Stimulated activated CD4-positive, alpha-beta T cell treated with anti-CD3 and anti-CD28 coated beads, Interleukin-1b, Interleukin-23, amount 100 ng/mL, for 4 hours (primary cell): ENCODE data around the gene KCNQ1.

Source experiments
- DNase-seq, 2 donors: peaks; one replicate each; pipeline ENCODE4 v3.0.0-alpha.2; 2020; ENCODE audit warnings: low read depth in 2 of 2

Gene KCNQ1

DNA sequence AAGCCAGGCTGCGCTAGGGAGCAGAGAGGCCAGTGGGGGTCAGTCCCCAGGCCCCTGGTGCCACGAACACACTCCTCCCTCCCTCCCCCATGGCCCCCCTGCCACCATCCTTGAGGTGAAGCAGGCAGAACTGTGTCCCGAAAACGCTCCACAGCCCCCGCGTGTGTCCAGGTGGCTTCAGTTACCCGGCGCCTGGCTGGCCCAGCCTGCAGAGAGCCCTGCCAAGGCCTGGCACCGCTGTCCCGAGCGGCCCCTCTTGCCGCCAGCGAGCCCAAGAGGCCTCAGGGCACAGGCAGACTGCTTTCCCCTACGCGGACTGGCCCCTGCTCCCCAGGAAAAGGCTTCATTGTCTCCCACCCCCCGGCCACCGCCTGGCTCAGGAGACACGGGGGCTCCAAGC, 413.1 kb downstream of the KCNQ1 start:
- DNase-seq = no peak

- DNase-seq = no peak
These were observed 414.3 kb downstream of the KCNQ1 start for GRCh38 chr11:2858995-2859698.

DNA sequence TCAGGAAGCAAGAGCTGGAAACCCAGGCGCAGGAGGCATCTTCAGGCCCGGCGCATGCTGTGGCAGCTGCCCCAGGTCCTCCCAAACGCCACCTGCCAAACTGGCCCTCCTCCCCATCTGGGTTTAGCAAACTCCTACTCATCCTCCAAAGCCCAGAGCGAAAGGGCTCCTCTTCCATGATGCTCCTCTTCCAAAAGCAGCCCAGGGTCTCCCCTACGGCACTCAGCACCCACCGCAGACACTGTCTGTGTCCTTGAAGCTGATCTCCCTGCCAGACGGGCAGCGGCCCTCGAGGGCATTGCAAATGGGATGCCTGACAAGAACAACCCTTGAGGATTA, 414.9 kb downstream of the KCNQ1 start:
- DNase-seq = no peak

- no peak for DNase-seq
These were observed 415.8 kb downstream of the KCNQ1 start for GRCh38 chr11:2860636-2861035.

- DNase-seq = no peak
These were observed 417.8 kb downstream of the KCNQ1 start for GRCh38 chr11:2862395-2863275.

DNA sequence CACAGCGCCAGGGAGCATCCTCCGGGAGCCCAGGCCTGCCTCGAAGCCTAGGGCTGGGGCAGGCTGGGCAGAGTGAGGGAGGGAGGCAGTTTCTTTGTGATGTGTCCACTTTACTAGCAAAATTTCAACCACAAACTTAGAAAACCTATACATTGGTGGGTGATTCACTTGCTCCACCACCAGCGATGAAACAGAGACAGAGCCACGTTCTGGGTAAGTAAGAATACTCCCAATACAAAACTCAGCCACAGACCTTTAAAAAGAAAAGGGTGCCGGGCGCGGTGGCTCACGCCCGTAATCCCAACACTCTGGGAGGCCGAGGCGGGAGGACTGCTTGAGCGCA, 418.4 kb downstream of the KCNQ1 start:
- no peak for DNase-seq

DNA sequence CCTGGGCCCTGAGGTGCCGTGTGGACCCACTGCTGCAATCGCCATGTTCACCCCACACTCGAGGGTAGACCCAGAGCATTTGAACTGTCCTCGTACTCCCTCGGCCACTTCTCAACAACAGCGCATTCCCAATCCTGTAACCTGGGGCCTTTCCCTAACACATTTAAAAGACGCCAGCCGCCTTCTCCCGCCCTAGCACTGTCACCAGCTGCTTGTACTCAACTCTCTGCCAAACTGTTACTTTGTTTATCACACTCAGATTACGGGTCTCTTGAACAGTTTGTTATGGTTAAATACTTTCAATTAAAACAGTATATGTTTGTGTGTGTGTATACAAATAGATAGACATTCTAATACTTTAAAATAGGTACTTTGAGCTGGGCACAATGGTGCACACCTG, 420.1 kb downstream of the KCNQ1 start:
- no peak for DNase-seq

DNA sequence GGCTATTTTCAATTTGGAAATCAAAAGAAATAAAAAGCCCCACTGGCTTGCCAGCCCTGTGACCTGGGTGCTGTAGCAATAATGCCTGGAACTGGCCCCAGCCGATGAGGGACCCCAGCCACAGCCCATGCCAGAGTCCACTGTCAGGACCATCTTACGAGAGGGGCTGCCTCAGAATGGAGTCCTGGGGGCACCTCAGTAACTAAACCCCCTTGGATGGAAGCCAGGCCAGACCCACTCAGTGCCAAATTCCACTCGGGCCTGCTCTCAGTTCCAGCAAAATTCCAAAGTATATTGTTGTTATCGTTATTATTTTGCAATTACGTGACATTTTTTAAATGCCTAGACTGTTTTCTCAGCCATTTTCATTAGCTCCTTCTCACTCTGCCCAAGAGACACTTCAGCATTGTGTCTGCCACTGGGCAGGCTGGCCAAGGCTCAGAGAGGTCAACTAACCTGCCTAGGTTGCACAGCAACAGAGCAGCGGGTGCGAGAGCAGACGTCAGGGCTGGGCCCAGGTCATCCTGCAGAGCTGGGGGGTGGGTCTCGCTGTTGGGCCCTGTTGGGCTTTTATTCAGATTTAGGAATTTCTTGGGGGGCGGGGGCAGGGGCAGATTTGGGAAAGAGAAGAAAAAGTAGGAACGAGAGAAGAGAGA, 421.2 kb downstream of the KCNQ1 start:
- no peak for DNase-seq

GRCh38 chr11:2867142-2867541, 422.3 kb downstream of the KCNQ1 start:
- no peak for DNase-seq

GRCh38 chr11:2867722-2868505, 423.1 kb downstream of the KCNQ1 start:
- no peak for DNase-seq

DNA sequence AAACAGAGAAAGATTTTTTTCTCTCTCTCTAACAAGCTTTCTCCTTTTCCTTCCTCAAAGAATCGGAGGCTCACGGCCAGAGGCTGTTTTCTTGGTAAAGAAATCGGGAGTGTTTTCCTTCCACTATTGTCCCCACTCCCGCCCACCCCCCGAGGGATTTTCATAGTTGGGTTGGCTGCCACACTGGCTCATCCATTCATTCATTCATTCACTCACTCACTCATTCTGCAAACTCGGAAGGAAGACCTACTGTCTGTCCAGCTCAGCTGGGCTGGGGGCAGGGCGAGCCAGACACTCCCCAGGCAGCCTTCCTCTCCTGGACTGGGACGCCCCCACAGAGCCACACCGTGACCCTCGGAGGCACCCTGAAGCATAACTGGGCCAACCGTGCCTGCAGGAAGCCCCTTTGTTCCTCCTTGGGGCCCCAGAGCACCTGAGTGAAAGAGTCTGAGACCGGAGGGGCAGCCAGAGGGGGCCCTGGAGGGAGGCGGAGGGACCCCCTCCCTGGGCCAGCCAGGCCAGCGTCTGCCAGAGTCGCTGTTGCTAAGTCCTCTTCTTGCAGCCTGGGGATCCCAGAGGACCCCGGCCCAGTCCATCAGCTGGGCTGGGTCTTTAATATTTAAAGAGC, 423.8 kb downstream of the KCNQ1 start:
- no peak for DNase-seq

- DNase-seq = no peak
These were observed 424.3 kb downstream of the KCNQ1 start for GRCh38 chr11:2869134-2869526.

GRCh38 chr11:2869561-2870427, 425.0 kb downstream of the KCNQ1 start:
- DNase-seq = no peak

- DNase-seq = no peak
These were observed 425.7 kb downstream of the KCNQ1 start for GRCh38 chr11:2870460-2870859.

DNA sequence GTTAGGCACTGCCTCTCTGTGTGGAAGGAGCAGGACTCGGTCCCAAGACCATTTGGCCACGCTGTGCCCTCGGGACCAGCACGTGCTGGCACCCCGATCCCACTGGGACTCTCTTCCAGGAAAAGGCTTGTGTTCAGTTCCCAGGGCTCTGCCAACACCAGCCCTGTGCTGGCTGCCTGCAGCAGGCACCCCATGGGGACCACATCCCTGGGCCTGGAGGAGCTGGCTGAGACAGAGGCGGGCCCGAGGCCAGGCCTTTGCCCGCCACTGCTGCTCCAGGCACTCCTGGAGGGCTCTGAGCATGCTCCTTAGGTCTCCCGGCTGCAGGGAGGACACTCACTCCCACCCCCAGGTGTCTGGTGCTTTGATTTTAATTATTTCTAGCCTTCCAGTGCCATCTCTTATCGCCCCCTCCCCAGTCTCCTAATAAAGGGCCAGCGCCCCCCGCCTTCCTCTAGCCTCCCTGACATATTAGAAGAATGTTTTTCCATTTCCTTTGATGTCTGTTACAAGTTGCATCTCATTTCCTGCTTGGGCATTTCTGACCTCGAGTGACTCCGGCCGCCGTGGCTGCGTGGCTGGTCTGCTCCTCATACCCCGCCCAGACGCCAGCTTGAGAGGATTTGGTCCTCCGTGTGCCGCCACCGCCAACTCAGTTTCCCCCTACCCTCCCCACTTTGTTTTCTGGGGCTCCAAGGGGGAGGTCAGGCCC, 426.3 kb downstream of the KCNQ1 start:
- no peak for DNase-seq

GRCh38 chr11:2874963-2875362, 430.2 kb downstream of the KCNQ1 start:
- DNase-seq = no peak

DNA sequence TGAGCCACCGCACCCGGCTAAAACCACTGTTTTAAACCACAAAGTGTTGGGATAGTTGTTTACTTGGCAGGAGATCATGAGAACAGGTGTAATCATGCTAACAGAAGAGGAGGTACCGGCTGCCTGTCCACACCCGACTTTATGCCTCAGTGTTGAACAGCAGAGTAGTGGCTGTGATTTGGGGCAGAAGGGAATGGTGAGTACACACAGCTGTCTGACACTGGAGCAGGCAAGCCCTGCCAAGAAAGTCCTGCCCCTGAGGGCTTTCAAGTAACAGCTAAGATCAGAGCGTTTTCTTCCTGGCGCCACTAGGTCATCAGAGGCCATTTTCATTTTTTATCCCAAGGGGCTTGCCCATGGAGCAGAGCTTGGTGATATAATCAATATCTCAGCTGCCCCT, 432.7 kb downstream of the KCNQ1 start:
- DNase-seq = no peak

- DNase-seq = no peak
These were observed 434.0 kb downstream of the KCNQ1 start for GRCh38 chr11:2878782-2879181.

DNA sequence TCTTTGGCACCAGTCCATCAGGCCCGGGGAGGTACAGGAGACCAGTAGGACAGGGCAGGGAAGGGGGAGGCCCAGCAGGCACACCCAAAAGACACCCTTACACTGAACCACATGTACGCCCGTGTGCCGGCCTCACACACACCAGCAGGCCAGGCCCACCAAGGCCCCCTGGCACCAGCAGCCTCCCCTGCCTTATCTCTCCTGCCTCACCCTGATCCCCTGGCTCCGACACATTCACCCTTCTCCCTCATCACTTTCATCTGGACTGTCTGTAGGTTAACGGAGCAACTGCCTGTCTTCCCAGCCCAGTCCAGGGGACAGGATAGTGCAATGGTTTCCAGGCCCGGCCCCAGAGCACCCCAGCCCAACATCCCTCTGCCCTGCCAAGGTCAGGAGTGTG, 435.8 kb downstream of the KCNQ1 start:
- no peak for DNase-seq
